Measurements from ENCODE around the gene EXOC6B.

GRCh38 chr2:72681016-72681995 lies 144.5 kb downstream of the EXOC6B start:
- TF ChIP-seq CEBPB (IDR thresholded peaks at IDR 0.05) (no peak), REST (IDR thresholded peaks at IDR 0.05; ENCODE audit: low read depth) (no peak), FOXM1 (IDR thresholded peaks at IDR 0.05; ENCODE audit: borderline replicate concordance, low read depth) (no peak), NFIC (IDR thresholded peaks at IDR 0.05) (no peak), RAD21 (IDR thresholded peaks at IDR 0.05; ENCODE audit: low read depth) (no peak), EP300 (IDR thresholded peaks at IDR 0.05; ENCODE audit: borderline replicate concordance) (no peak), CREB1 (IDR thresholded peaks at IDR 0.05; ENCODE audit: low read depth) (no peak), YY1 (IDR thresholded peaks at IDR 0.05; ENCODE audit: low read depth) (no peak)
